GM18505 (cell line): ENCODE data around the gene FOLR3.
"Not testable (repeated sequence)": the region's sequence is repeated elsewhere in the genome, so short reads cannot be mapped to it uniquely, and the experiment has no call there.

ENCODE experiments used
- ATAC-seq: cut with Tn5 transposase; IDR thresholded peaks from one replicate; pipeline ENCODE4 v1.9.1; 2021; ENCODE audit not compliant: unreplicated experiment
- POLR2A ChIP-seq: IDR thresholded peaks from 4 replicates; pipeline ENCODE4 v1.6.1; 2011; ENCODE audit warnings: borderline replicate concordance; ENCODE audit not compliant: insufficient read depth, insufficient read length; ENCODE audit errors: extremely low read depth

The FOLR3 gene

DNA sequence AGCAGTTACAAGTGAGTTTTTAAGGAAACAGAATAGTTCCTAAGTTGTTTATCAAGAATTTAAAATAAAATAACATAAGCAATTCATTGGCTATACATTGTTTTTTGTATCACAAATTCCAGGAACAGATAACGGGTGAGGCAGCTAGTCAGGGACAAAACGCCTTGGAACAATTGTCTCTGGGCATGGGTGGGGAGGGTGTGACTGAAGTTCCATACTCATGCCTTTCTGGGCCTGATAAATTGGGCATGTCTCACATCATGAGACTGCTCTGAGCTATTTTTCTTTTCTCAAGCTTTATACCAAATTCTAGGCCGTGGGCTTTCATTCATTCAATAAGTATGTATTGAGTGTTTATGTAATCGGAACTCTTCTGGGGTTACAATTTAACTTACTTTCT lies 21.6 kb downstream of the FOLR3 start:
- ATAC-seq = no peak
- no peak for TF ChIP-seq POLR2A

DNA sequence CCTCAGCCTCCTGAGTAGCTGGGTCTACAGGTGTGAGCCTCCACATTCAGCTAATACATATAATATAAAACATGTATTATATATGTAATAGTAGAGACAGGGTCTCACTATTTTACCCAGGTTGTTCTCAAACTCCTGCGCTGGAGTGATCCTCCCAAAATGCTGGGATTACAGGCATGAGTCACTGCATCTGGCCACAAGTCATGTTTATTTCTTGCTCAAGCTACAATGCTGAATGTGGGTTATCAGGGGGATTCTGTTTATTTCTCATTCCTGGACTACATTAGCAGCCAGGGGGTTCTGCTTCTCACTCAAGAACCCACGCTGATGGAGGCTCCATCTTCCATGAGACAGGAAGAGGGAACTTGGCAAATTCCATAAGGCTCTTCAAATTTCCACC lies 24.8 kb downstream of the FOLR3 start:
- no peak for TF ChIP-seq POLR2A
- ATAC-seq = no peak

DNA sequence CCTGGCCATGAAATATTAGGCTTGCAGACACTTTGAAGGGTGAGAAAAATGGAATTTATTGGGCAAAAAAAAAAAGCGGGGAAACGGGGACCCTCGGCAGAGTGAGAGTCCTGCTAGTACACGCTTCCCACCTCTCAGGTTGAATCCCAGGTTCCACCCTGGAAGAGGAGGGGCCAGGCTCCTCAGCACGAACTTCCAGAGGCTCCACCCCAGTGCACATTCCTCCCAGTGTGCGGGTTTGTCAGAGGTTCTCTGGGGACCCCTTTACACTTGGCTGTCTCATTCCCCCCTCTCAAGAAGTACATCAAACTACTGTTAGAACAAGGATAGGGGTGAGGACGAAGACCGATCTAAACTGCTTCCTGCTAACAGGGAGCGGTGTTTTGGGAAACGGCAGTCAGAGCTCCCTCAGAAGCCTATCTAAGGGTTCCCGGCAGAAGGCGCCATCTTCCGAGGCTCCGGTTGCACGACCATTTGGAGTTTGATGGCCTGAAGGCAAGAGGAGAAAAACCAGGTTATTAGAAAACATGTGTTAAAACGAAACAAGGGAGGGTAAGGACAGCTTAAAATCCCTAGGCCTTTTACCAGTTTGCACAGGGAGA lies 27.5 kb downstream of the FOLR3 start:
- no peak for TF ChIP-seq POLR2A
- no peak for ATAC-seq

DNA sequence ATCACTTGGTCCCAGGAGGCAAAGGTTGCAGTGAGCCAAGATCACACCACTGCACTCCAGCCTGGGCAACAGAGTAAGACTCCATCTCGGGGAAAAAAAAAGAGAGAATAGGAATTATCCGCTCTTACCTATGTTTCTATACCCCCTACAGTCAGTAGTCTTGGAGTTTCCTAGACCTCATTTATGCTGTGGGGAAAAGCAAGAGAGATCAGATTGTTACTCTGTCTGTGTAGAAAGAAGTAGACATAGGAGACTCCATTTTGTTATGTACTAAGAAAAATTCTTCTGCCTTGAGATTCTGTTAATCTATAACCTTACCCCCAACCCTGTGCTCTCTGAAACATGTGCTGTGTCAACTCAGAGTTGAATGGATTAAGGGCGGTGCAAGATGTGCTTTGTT lies 28.7 kb downstream of the FOLR3 start:
- ATAC-seq = not testable (repeated sequence)

DNA sequence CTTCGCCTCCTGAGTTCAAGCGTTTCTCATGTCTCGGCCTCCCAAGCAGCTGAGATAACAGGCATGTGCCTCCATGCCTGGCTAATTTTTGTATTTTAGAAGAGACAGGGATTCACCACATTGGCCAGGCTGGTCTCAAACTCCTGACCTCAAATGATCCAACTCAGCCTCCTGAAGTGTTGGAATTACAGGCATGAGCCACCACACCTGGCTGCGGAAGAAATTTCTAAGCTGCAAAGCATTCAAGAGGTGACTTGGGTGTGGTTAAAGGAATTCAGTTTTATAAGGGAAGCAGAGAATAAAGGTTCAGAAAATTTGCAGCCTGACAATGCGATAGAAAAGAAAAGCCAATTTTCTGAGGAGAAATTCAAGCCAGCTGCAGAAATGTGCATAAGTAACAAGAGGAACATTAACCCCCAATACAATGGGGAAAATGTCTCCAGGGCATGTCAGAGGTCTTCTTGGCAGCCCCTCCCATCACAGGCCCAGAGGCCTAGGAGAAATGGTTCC lies 33.6 kb downstream of the FOLR3 start:
- ATAC-seq = not testable (repeated sequence)

DNA sequence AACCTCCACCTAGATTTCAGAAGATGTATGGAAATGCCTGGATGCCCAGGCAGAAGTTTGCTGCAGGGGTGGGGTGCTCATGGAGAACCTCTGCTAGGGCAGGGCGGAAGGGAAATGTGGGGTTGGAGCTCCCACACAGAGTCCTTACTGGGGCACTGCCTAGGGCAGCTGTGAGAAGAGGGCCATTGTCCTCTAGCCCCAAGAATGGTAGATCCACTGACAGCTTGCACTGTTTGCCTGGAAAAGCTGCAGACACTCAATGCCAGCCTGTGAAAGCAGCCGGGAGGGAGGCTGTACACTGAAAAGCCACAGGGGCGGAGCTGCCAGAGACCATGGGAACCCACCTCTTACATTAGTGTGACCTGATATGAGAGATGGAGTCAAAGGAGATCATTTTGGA lies 34.2 kb downstream of the FOLR3 start:
- ATAC-seq = not testable (repeated sequence)

DNA sequence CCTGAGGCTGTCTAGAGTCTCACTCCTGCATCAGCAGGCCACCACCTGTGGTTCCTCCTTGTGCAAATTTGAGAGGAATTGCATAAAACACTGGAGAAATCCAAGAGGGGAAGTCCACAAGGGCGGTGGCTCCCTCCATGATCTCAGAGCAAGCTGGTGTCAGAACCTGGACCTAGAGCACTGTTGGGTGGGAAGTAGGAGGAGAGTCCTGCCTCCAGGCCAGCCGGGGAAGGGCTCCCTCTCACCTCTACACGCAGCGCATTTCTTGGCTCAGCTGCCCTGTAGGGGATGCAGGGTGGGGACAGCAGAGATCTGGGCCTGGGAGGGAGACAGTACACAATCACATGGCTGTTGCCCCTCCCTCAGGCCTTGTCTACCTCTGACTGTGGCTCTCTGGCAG lies 36.5 kb downstream of the FOLR3 start:
- not testable (repeated sequence) for ATAC-seq

DNA sequence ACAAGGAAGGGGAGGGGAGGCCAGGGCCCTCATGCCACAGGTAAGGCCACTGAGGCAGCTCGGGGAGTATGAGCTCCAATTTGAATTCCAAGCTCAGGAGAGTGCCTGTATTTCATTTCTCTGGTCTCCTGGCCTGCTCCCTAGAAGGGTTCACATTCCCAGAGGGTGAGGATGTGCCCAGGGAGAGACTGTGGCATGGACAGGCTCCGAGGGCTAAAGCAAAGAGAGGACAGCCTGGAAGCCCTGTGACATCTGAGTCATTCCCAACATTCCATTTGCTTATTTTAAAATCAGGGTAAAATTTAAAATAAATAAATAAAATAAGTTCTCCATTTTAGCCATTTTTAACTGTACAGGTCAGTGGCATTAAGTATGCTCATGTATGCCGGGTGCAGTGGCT lies 37.8 kb downstream of the FOLR3 start:
- ATAC-seq = no peak
- no peak for TF ChIP-seq POLR2A

DNA sequence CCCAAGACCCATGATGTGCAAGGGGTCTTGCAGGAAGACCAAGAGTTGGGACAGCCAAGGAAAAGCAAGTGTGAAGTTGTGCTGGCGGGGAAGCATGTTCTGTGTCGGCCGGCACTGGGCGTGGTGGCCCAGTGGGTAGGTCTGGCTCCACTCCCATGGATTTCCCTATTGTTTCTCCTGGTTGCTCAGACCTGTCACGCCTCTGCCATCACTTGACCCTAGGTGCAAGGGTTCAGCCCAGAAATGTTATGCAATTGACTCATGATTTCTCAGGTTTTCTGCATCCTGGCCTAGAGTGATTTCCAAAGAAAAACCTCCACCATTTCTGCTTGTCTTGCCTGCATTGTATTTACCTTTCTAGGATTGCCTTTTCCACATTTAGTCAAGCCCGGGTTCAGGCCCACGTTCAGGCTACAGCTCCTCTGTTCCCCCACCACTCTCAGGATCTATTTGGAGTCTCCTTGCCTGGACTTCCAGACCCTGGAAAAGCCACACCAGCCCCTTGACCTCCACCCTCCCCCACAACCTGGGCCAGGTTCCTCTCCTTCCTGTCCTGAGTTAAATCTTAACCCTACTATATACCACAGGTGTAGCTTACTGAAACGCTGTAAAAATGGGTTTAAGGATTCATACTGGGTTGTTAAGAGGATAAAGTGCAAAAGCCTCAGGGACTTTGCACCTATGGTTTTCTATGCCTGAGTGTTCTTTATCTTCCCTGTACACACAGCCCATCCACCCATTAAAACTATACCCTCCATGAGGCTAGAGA lies 39.0 kb downstream of the FOLR3 start:
- ATAC-seq = no peak
- TF ChIP-seq POLR2A = no peak

DNA sequence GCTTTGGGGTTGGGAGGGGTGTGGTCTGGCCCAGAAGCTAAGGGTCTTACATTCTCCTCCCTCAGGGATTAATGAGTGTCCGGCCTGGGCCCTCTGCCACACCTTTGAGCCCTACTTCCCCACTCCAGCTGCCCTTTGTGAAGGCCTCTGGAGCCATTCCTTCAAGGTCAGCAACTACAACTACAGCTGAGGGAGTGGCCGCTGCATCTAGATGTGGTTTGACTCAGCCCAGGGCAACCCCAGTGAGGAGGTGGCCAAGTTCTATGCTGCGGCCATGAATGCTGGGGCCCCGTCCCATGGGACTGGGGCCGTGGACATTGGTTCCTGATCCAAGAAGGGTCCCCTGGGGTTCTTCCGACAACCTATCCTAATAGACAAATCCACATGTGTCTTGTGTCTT lies 42.1 kb downstream of the FOLR3 start:
- no peak for TF ChIP-seq POLR2A

DNA sequence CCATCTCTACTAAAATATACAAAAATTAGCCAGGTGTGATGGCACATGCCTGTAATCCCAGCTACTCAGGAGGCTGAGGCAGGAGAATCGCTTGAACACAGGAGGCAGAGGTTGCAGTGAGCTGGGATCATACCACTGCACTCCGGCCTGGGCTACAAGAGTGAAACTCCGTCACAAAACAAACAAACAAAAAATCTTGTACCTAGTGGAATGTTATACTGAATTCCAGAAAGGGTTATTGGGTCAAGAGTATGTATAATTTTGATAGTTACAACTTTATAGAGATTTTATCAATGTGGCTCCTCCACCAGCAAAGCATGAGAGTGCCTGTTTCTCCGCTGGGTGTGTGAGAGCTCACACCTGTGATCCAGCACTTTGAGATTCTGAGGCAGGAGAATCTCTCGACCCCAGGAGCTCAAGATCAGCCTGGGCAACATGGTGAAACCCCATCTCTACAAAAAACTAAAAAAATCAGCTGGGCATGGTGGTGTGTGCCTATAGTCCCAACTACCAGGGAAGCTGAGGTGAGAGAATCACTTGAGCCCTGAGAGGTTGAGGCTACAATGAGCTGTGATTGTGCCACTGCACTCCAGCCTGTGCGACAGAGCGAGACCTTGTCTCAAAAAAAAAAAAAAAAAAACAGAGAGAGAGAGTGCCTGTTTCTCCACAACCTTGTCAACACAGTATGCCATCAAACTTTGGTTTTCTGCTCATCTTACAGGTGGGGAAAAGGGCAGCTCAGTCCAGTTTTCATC lies 43.7 kb downstream of the FOLR3 start:
- ATAC-seq = no peak

More for the DNA sequence above, 42.1 kb downstream of the FOLR3 start:
- ATAC-seq = no peak

DNA sequence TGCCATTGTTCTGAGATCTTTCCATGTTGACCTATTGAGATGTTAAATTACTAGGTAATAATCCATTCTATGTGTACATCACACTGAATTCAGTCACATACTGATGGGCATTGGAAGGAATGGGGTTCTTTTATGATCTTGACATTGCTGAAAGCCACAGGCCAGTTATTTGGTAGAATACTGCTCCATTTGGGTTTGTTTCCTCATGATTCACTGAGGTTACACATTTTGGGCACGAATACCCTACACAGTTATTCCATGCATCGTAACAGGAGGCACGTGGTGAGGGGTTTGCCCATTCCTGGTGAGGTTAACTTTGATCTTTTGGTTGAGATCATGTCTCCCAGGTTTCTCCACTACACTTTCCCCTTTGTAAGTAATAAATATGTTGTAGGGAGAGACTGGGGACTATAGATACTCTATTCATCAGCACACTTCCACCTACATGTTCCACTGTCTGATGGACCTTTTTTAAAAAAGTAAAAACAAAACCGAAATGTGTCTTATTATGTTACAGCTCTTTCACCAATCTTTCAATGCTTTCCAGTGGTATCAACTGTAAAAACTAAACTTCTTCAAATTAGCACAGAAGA lies 44.4 kb downstream of the FOLR3 start:
- ATAC-seq = no peak
- TF ChIP-seq POLR2A = no peak

More for the DNA sequence above, 43.7 kb downstream of the FOLR3 start:
- no peak for TF ChIP-seq POLR2A

DNA sequence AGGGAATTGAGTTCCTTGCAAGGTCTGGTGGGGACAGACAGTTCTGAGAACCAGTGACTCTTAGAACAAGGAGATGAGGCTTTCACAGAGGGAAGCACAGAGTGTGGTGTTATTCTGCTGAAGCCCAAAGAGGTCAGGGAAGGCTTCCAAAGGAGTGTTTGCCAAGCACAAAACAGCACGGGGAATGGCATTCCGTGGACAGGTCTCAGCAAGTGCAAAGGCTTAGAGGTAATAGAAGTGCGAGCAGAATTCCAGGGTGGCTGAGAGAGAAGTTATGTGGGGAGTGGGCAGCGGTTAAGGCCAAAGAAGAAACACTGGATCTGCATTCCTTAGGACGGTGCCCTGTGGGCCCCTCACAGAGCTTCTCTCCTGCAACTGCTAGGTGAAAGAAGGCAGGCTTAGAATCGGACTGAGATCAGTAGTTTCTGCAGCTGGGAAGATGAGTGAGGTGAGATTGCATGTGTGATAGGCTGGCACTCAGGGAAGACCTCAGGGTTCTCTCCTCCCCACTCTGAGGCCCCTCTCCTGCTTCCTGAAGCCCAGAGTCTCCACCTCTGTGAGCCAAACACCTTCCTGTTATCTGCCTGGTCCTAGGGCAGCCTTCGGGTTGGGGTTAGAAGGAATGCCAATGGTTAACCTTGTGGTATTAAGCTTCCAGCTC lies 45.5 kb downstream of the FOLR3 start:
- ATAC-seq = not testable (repeated sequence)

DNA sequence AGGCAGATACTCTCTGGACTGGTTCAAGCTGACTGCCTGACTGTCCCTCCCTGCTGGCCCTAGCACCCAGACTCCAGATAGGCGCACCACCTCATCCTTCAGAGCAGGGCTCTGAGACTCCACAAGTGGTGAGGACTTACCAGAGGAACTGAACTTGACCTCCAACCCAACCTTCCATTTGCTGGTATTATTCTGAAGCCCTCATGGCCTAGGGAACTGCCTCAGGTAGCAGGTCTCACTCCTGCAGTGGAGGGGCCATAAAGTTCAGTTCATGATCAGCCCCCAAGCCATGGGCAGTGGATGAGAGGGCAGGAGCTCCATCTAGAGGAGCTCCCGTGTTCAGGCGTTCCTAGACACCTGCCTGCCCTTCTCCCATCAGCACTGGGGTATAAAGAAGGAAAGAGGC lies 46.0 kb downstream of the FOLR3 start:
- not testable (repeated sequence) for ATAC-seq
